ENCODE data around the gene ARFGEF2. TPM values are rescaled to one million over a fixed set of nuclear protein-coding genes. Genes with fewer than 3 reads are reported as not detected.

ARFGEF2 gene
- total RNA-seq: 15.2 and 17.6 TPM in 2 replicates

DNA sequence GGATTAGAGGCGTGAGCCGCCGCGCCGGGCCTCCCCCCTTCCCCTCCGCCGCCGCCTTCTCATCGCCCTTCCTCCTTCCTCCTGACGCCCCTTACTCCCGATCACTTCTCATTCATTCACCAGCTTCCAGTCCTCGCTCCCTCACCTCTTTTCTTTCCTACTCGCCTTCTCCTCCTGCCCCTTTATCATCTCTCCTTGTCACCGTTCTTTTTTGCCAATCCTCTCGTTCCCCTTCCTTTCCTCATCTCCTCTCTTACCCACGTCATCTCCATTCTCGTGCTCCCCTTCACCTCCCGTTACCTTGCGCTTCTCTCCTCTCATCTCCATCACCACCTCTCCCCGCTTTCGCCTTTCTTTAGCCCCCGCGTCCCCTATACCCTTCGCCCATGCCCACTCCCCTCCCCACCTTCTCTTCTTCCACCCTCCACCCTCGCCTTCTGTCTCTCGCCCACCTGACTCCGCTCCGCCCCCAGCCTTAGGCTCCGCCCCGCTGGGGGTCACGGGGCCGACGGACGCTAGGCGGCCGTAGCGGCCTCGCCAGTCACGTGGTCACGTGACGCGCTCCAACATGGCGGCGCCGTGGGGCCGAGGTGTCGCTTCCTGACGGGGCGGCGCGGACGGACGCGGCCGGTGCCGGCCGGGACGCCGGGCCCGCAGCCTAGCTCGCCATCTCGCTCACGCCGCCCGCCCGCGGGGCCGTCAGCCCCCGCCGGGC, at the start of gene ARFGEF2:
TSS of gene ARFGEF2 (plus strand) at position 544 of the 715 bp plus-strand sequence. CDS start 179 bp downstream, outside the sequence.

DNA sequence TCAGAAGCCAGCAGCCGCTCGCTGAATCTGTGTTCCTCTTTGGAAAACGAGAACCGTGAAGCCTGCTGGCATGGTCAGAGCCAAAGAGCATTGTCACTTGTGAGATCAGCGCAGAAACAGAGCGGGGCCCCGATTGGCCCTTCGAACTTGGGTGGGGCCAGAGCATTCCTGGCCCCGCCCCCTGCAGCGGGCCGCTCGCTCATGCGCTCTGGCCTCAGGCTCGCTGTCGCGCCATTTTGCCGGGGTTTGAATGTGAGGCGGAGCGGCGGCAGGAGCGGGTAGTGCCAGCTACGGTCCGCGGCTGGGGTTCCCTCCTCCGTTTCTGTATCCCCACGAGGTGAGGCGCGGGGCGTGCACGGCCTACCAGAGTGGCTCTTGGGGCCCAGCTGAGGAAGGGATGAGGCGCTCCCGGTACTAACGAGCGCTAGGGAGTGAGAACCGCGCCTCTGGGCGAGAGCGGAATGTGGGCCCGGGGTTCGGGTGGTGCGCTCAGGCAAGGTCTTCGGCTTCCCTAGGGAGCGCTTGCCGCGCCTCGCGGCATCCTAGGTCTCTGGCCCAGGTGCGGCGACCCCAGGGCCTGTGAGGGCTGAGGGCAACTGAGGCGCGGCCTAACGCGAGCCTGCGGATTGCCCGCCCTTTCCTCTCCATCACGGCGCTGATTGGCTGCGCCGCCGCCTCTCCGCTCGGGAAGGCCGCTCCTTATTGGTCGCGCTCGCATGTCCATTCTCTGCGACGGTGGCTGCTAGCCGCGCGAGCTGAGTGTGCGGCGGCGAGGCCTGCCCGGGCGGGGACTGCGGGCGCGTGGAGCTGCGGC, 124.8 kb downstream of the ARFGEF2 start, which contains the start of gene CSE1L:
TSS of gene CSE1L (plus strand) at position 226 of the 814 bp plus-strand sequence. CDS start 12,152 bp downstream, outside the sequence.

Other genes with a start within 250 kb of the ARFGEF2 start
- 2.4 and 4.1 TPM in 2 replicates for gene PREX1, start 93.7 kb upstream of the ARFGEF2 start, total RNA-seq
- gene CSE1L, start 124.6 kb downstream of the ARFGEF2 start, total RNA-seq: 31.5 TPM in 2 replicates

Data from pericardium fibroblast (primary cell).